ENCODE results near the gene TTC28.

- TF ChIP-seq CTCF (conservative IDR thresholded peaks at IDR 0.05; ENCODE audit: low read length), result no peak
- no peak for TF ChIP-seq EZH2phosphoT487 (IDR thresholded peaks at IDR 0.05; ENCODE audit: borderline replicate concordance)
These were observed 135.2 kb downstream of the TTC28 start for GRCh38 chr22:28544431-28544868.

Measured in Loucy (cell line).